ENCODE measurements around the gene TRPM2.
"Not testable (repeated sequence)": the region's sequence is repeated elsewhere in the genome, so short reads cannot be mapped to it uniquely, and the experiment has no call there.

The TRPM2 gene

GRCh38 chr21:44375281-44375651, 21.8 kb downstream of the TRPM2 start:
- no peak for DNase-seq (ENCODE audit: low read depth in 2 of 2)

- DNase-seq (ENCODE audit: low read depth in 2 of 2), result no peak
Measured at GRCh38 chr21:44375761-44376241, 22.4 kb downstream of the TRPM2 start.

- no peak for DNase-seq (ENCODE audit: low read depth in 2 of 2)
Measured at GRCh38 chr21:44376606-44377005, 23.2 kb downstream of the TRPM2 start.

GRCh38 chr21:44377201-44377921, 23.9 kb downstream of the TRPM2 start:
- DNase-seq (ENCODE audit: low read depth in 2 of 2), result no peak

GRCh38 chr21:44377922-44378645, 24.7 kb downstream of the TRPM2 start:
- DNase-seq (ENCODE audit: low read depth in 2 of 2), result no peak

GRCh38 chr21:44378646-44379514, 25.5 kb downstream of the TRPM2 start:
- DNase-seq (ENCODE audit: low read depth in 2 of 2), result no peak

GRCh38 chr21:44379515-44379848, 26.1 kb downstream of the TRPM2 start:
- no peak for DNase-seq (ENCODE audit: low read depth in 2 of 2)

- DNase-seq (ENCODE audit: low read depth in 2 of 2), result no peak
Measured at GRCh38 chr21:44379991-44380865, 26.8 kb downstream of the TRPM2 start.

GRCh38 chr21:44380876-44381275, 27.5 kb downstream of the TRPM2 start:
- DNase-seq (ENCODE audit: low read depth in 2 of 2), result no peak

- no peak for DNase-seq (ENCODE audit: low read depth in 2 of 2)
Measured at GRCh38 chr21:44381874-44382273, 28.5 kb downstream of the TRPM2 start.

GRCh38 chr21:44382536-44382935, 29.1 kb downstream of the TRPM2 start:
- no peak for DNase-seq (ENCODE audit: low read depth in 2 of 2)

- DNase-seq (ENCODE audit: low read depth in 2 of 2), result no peak
Measured at GRCh38 chr21:44383216-44383615, 29.8 kb downstream of the TRPM2 start.

- DNase-seq (ENCODE audit: low read depth in 2 of 2), result no peak
Measured at GRCh38 chr21:44384968-44385367, 31.5 kb downstream of the TRPM2 start.

- DNase-seq (ENCODE audit: low read depth in 2 of 2), result no peak
Measured at GRCh38 chr21:44389335-44389734, 35.9 kb downstream of the TRPM2 start.

- DNase-seq (ENCODE audit: low read depth in 2 of 2), result no peak
Measured at GRCh38 chr21:44390886-44391285, 37.5 kb downstream of the TRPM2 start.

GRCh38 chr21:44391345-44392091, 38.1 kb downstream of the TRPM2 start:
- DNase-seq (ENCODE audit: low read depth in 2 of 2), result no peak

GRCh38 chr21:44392185-44392584, 38.8 kb downstream of the TRPM2 start:
- no peak for DNase-seq (ENCODE audit: low read depth in 2 of 2)

GRCh38 chr21:44392916-44393315, 39.5 kb downstream of the TRPM2 start:
- DNase-seq (ENCODE audit: low read depth in 2 of 2), result no peak

- DNase-seq (ENCODE audit: low read depth in 2 of 2), result no peak
Measured at GRCh38 chr21:44394733-44395132, 41.3 kb downstream of the TRPM2 start.

GRCh38 chr21:44395260-44395659, 41.8 kb downstream of the TRPM2 start:
- no peak for DNase-seq (ENCODE audit: low read depth in 2 of 2)

- not testable (repeated sequence) for DNase-seq (ENCODE audit: low read depth in 2 of 2)
Measured at GRCh38 chr21:44396803-44397202, 43.4 kb downstream of the TRPM2 start.
